NB4 (cell line): ENCODE data around the gene ADGRG6.

Experiments used
- DNase-seq: peaks from one replicate; pipeline ENCODE4 v3.0.0; 2010; ENCODE audit warnings: low read depth
- H3K4me3 ChIP-seq: one replicate; pipeline ENCODE4 v1.5.1; 2011; ENCODE audit warnings: mild to moderate bottlenecking, low read depth, low read length, moderate library complexity
- CTCF ChIP-seq: IDR thresholded peaks from one replicate; pipeline ENCODE4 v1.5.1; 2012; ENCODE audit warnings: low read depth, low read length
- MAX ChIP-seq: IDR thresholded peaks from 2 replicates; pipeline ENCODE4 v1.6.1; 2011; ENCODE audit warnings: low read depth, low read length
- MYC ChIP-seq: IDR thresholded peaks from 2 replicates; pipeline ENCODE4 v1.6.1; 2011; ENCODE audit warnings: low read depth, low read length
- POLR2A ChIP-seq: IDR thresholded peaks from 2 replicates; pipeline ENCODE4 v1.6.1; 2011; ENCODE audit warnings: mild to moderate bottlenecking; ENCODE audit not compliant: insufficient read length; ENCODE audit errors: extremely low read depth

Gene ADGRG6

GRCh38 chr6:142377497-142377848, 75.7 kb downstream of the ADGRG6 start:
- DNase-seq = no peak
- TF ChIP-seq CTCF (no peak), MAX (no peak), MYC (no peak), POLR2A (no peak)
- no peak overlapping the region for H3K4me3 ChIP-seq

- no peak overlapping the region for H3K4me3 ChIP-seq
- DNase-seq = peak; percentile 36
- TF ChIP-seq CTCF = no peak
- TF ChIP-seq MYC = no peak
- TF ChIP-seq POLR2A = no peak
- no peak for TF ChIP-seq MAX
These were observed 76.5 kb downstream of the ADGRG6 start for GRCh38 chr6:142378138-142378875.

- no peak for TF ChIP-seq CTCF
- no peak for TF ChIP-seq POLR2A
- no peak for TF ChIP-seq MYC
- TF ChIP-seq MAX = no peak
- DNase-seq = no peak
- no peak overlapping the region for H3K4me3 ChIP-seq
These were observed 78.8 kb downstream of the ADGRG6 start for GRCh38 chr6:142380626-142381025.

GRCh38 chr6:142381181-142381580, 79.4 kb downstream of the ADGRG6 start:
- no peak for DNase-seq
- H3K4me3 ChIP-seq = no peak overlapping the region
- no peak for TF ChIP-seq POLR2A
- TF ChIP-seq MYC = no peak
- TF ChIP-seq CTCF = no peak
- TF ChIP-seq MAX = no peak

- DNase-seq = no peak
- TF ChIP-seq CTCF = no peak
- TF ChIP-seq POLR2A = no peak
- no peak for TF ChIP-seq MAX
- TF ChIP-seq MYC = no peak
- H3K4me3 ChIP-seq = no peak overlapping the region
These were observed 80.1 kb downstream of the ADGRG6 start for GRCh38 chr6:142381845-142382378.
